ENCODE data around the gene PCLO.
"Not testable (repeated sequence)": the region's sequence is repeated elsewhere in the genome, so short reads cannot be mapped to it uniquely, and the experiment has no call there.

The PCLO gene

GRCh38 chr7:83036130-83036529, 126.6 kb downstream of the PCLO start:
- DNase-seq: no peak

- DNase-seq: no peak
Observed at GRCh38 chr7:83032195-83032594, 130.5 kb downstream of the PCLO start.

GRCh38 chr7:83023817-83024665, 138.6 kb downstream of the PCLO start:
- not testable (repeated sequence) for DNase-seq

- no peak for DNase-seq
Observed at GRCh38 chr7:83021032-83021431, 141.7 kb downstream of the PCLO start.

GRCh38 chr7:83020161-83020560, 142.5 kb downstream of the PCLO start:
- no peak for DNase-seq

GRCh38 chr7:83015916-83016315, 146.8 kb downstream of the PCLO start:
- no peak for DNase-seq

- DNase-seq: no peak
Observed at GRCh38 chr7:83014546-83014945, 148.1 kb downstream of the PCLO start.

- DNase-seq: no peak
Observed at GRCh38 chr7:83011954-83012353, 150.7 kb downstream of the PCLO start.

- no peak for DNase-seq
Observed at GRCh38 chr7:83005410-83005809, 157.3 kb downstream of the PCLO start.

GRCh38 chr7:83001362-83002040, 161.2 kb downstream of the PCLO start:
- no peak for DNase-seq

GRCh38 chr7:82998436-82998835, 164.2 kb downstream of the PCLO start:
- no peak for DNase-seq

GRCh38 chr7:82985144-82985802, 177.4 kb downstream of the PCLO start:
- DNase-seq: no peak

GRCh38 chr7:82980130-82980788, 182.4 kb downstream of the PCLO start:
- DNase-seq: no peak

- DNase-seq: no peak
Observed at GRCh38 chr7:82975811-82976468, 186.7 kb downstream of the PCLO start.

GRCh38 chr7:82972135-82972534, 190.5 kb downstream of the PCLO start:
- no peak for DNase-seq

- no peak for DNase-seq
Observed at GRCh38 chr7:82965088-82966036, 197.3 kb downstream of the PCLO start.

- no peak for DNase-seq
Observed at GRCh38 chr7:82964150-82964882, 198.4 kb downstream of the PCLO start.

- DNase-seq: no peak
Observed at GRCh38 chr7:82961240-82961639, 201.4 kb downstream of the PCLO start.

GRCh38 chr7:82959528-82959927, 203.2 kb downstream of the PCLO start:
- DNase-seq: no peak

- DNase-seq: no peak
Observed at GRCh38 chr7:82957521-82957920, 205.2 kb downstream of the PCLO start.

Data from CD4-positive, alpha-beta T cell treated with Interleukin-15 for 1 hour (primary cell).